ENCODE measurements around the gene NR2E3. TPM values are rescaled to one million over a fixed set of nuclear protein-coding genes. Genes with fewer than 3 reads are reported as not detected.
A peak's percentile ranks its signal among the peaks of the same experiment; 100 is the strongest.

The NR2E3 gene
- total and polyA plus RNA-seq, 4 donors, result 0.06 to 0.80 (median 0.30) TPM

- H3K4me1 ChIP-seq (ENCODE audit: control insufficient read depth in 5 of 5, insufficient read depth in 5 of 5, low read length in 5 of 5), result peaks cover 0 to 12% (median 0%) of the 10 kb centered on the region in 5 donors
- H3K27me3 ChIP-seq (ENCODE audit: control insufficient read depth in 3 of 3, insufficient read depth in 3 of 3, low read length in 2 of 3), result no peaks in the 10 kb centered on the region
- no peak overlapping the region for H3K27ac ChIP-seq (ENCODE audit: low read depth in 1 of 2, low read length in 1 of 2)
- ATAC-seq (ENCODE audit: insufficient read depth, low FRiP score) (no peak), DNase-seq (peak in 2 of 3 donors; percentile 24 to 44)
- H3K9me3 ChIP-seq (ENCODE audit: control insufficient read depth in 4 of 4, insufficient read depth in 3 of 4, low read length in 3 of 4), result no peaks in the 10 kb centered on the region
- no peak for TF ChIP-seq CTCF (IDR thresholded peaks at IDR 0.05; ENCODE audit: control extremely low read depth, extremely low read depth)
- no peaks in the 10 kb centered on the region for H3K36me3 ChIP-seq (ENCODE audit: control insufficient read depth in 4 of 4, insufficient read depth in 4 of 4, low read length in 4 of 4)
- H3K9ac ChIP-seq (ENCODE audit: insufficient read depth in 1 of 2, low read length in 2 of 2), result no peak overlapping the region
- 92 to 94% methylated on average over 16 of the region's 16 CpGs for WGBS, 2 donors
- no peak overlapping the region for H3K4me3 ChIP-seq
These were observed 2.8 kb downstream of the NR2E3 start for GRCh38 chr15:71812966-71813722.

- TF ChIP-seq CTCF (IDR thresholded peaks at IDR 0.05; ENCODE audit: control extremely low read depth, extremely low read depth), result no peak
- Histone ChIP-seq H3K36me3 (ENCODE audit: control insufficient read depth in 4 of 4, insufficient read depth in 4 of 4, low read length in 4 of 4) (no peaks in the 10 kb centered on the region), H3K27me3 (ENCODE audit: control insufficient read depth in 3 of 3, insufficient read depth in 3 of 3, low read length in 2 of 3) (no peaks in the 10 kb centered on the region), H3K27ac (ENCODE audit: low read depth in 1 of 2, low read length in 1 of 2) (no peak overlapping the region), H3K4me1 (ENCODE audit: control insufficient read depth in 5 of 5, insufficient read depth in 5 of 5, low read length in 5 of 5) (peaks cover 0 to 5% (median 0%) of the 10 kb centered on the region in 5 donors), H3K9me3 (ENCODE audit: control insufficient read depth in 4 of 4, insufficient read depth in 3 of 4, low read length in 3 of 4) (no peaks in the 10 kb centered on the region), H3K4me3 (no peak overlapping the region), H3K9ac (ENCODE audit: insufficient read depth in 1 of 2, low read length in 2 of 2) (no peak overlapping the region)
- ATAC-seq (ENCODE audit: insufficient read depth, low FRiP score) (no peak), DNase-seq (no peak)
- WGBS, 2 donors, result 90 to 95% methylated on average over 9 of the region's 9 CpGs
These were observed 3.5 kb downstream of the NR2E3 start for GRCh38 chr15:71813723-71814470.

- ATAC-seq (ENCODE audit: insufficient read depth, low FRiP score) (no peak), DNase-seq (no peak)
- Histone ChIP-seq H3K4me3 (no peak overlapping the region), H3K9ac (ENCODE audit: insufficient read depth in 1 of 2, low read length in 2 of 2) (no peak overlapping the region), H3K36me3 (ENCODE audit: control insufficient read depth in 4 of 4, insufficient read depth in 4 of 4, low read length in 4 of 4) (no peaks in the 10 kb centered on the region), H3K4me1 (ENCODE audit: control insufficient read depth in 5 of 5, insufficient read depth in 5 of 5, low read length in 5 of 5) (no peaks in the 10 kb centered on the region), H3K9me3 (ENCODE audit: control insufficient read depth in 4 of 4, insufficient read depth in 3 of 4, low read length in 3 of 4) (peaks cover 0 to 2% (median 0%) of the 10 kb centered on the region in 4 donors), H3K27ac (ENCODE audit: low read depth in 1 of 2, low read length in 1 of 2) (no peak overlapping the region), H3K27me3 (ENCODE audit: control insufficient read depth in 3 of 3, insufficient read depth in 3 of 3, low read length in 2 of 3) (no peaks in the 10 kb centered on the region)
- 95 to 98% methylated on average over 3 of the region's 3 CpGs for WGBS, 2 donors
- no peak for TF ChIP-seq CTCF (IDR thresholded peaks at IDR 0.05; ENCODE audit: control extremely low read depth, extremely low read depth)
These were observed 4.9 kb downstream of the NR2E3 start for GRCh38 chr15:71815301-71815700.

Data from lung (tissue), 12 donors.